ENCODE data around the gene MRPL43. TPM values are rescaled to one million over a fixed set of nuclear protein-coding genes. Genes with fewer than 3 reads are reported as not detected.
A peak's percentile ranks its signal among the peaks of the same experiment; 100 is the strongest.
"Not testable (repeated sequence)": the region's sequence is repeated elsewhere in the genome, so short reads cannot be mapped to it uniquely, and the experiment has no call there.

The MRPL43 gene
- total RNA-seq (2014; rRNA removed; shearing (Covaris generic)): 92.5 and 118 TPM in 2 replicates

DNA sequence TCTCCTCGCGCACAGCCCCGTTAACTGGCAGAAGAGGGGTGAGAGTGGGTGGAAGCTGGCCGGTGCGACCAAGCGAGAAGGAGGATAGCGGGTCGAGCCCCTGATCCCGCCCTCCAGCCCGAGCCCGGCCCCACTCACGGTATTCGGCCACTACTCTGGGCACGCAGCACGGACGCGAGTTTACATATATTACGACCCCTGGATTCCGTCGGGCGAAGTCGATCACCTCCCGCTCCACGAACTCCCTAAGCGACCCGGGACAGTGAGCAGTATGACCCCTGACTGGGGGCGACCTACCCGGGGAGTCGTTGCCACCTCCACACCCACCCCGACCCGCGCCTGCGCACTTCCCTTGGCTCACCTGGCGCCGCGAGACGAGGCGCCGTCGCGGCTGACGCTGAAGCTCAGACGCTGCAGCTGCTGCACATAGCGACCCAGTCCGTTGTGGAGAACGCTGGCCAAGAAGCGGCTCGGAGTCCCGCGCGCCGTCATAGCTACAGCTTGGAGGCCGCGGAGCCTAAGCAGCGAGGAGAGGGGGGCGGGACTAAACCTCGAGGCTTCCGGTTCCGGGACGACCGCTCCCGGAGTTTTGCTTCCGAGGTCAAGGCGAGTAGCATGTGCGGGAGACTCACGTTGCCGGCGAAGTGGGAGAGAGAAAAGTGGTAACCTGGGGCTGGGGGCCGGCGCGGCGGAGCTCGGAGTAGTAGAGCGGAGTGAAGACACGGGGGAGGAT lies at the start of gene MRPL43, which contains the start of gene TWNK:
Gene MRPL43, minus strand, starts transcription at position 546 of the 733 bp plus-strand sequence. Its CDS starts 54 bp downstream, at position 492.
Gene TWNK, plus strand, starts transcription at position 592 of the 733 bp plus-strand sequence. CDS start 668 bp downstream, outside the sequence.
- peak; percentile 69 for DNase-seq (ENCODE audit: low spot score)

DNA sequence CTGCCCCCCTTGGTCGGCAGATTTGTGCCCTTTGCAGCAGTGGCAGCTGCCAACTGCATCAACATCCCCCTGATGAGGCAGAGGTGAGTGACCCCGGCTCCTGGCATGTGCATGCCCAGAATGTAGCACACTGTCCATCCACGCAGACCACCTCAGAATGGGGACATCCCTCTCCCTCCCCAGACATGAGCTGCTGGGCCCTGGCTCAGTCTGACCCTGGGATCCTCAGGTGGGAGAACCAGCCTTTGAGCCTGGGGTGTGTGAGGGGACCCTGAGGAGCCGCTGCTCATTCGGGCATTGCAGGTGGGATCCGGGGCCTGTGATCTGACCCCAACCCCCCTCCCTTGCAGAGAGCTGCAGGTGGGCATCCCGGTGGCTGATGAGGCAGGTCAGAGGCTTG lies 49.4 kb upstream of the MRPL43 start:
- no peak for DNase-seq (ENCODE audit: low spot score)

DNA sequence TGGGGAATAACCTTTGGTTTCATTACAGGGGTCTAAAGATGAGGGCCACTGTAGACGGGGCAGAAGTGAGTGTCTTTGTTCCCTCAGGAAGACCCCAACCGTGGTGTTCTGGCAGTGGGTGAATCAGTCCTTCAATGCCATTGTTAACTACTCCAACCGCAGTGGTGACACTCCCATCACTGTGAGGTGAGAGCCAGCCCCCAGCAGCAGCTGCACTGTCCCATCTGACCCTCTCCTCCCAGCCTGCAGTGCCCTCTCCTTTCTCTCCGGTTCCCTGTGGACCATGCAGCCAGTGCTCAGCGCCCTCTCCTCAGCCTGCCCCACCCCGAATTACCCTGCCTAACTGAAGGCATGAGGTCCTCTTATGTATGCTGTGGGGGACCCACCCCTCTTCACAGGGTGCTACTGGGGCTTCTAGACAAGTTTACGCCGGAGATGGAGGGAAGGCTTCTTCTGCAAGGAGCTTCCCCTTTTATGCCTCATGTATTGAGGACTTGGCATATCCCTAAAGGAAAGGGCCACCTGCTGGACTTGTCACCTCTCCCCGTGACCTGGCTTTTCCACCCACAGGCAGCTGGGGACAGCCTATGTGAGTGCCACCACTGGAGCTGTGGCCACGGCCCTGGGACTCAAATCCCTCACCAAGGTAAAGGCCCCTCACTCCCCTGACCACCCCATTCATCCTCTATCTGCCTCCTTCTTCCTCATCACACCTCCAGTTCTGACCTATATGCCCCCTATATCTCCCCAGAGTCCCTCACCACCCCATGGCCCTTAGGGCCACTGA lies 48.8 kb upstream of the MRPL43 start:
- DNase-seq (ENCODE audit: low spot score): no peak

DNA sequence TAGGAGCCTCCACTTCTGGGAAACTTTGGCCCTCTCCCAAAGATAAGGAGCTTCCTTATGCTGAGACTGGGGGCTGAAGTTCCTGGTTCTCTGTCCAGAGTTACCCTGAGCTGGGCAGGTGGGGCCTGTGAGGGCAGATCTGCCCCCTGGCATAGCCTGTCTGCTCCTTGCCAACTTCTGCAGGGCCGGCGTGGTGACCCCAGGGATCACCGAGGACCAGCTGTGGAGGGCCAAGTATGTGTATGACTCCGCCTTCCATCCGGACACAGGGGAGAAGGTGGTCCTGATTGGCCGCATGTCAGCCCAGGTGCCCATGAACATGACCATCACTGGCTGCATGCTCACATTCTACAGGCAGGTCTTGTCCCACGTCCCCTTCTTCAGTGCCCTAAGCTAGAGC lies 48.0 kb upstream of the MRPL43 start:
- DNase-seq (ENCODE audit: low spot score): no peak

DNA sequence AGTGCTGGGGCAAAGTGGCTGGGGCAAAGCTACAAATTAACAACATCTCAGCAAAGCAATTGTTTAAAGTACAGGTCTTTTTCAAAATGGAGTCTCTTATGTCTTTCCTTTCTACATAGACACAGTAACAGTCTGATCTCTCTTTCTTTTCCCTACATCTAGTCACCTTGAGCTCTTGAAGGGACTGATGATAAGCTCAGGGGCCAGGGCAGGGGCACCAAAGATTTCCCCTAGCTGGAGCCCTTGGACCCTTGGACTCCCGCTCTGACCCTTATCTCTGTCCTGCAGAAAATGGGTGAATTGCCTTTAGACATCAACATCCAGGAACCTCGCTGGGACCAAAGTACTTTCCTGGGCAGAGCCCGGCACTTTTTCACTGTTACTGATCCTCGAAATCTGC lies 47.1 kb upstream of the MRPL43 start:
- not testable (repeated sequence) for DNase-seq (ENCODE audit: low spot score)

DNA sequence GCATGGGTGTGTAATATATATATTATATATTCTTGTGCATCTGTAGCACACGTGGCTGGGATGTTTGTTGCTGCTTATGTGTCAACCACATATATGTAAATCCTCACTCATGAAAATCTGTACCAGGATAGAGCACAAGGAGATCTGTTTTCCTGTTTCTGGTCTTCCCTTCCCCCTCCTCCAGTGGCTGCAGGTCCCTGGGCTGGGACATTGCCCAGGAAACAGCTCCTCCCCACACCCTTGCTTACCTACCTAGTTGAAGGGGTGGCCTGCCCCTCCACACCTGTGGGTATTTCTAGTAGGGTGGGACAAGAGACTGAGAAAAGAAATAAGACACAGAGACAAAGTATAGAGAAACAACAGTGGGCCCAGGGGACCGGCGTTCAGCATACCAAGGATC lies 46.0 kb upstream of the MRPL43 start:
- no peak for DNase-seq (ENCODE audit: low spot score)

DNA sequence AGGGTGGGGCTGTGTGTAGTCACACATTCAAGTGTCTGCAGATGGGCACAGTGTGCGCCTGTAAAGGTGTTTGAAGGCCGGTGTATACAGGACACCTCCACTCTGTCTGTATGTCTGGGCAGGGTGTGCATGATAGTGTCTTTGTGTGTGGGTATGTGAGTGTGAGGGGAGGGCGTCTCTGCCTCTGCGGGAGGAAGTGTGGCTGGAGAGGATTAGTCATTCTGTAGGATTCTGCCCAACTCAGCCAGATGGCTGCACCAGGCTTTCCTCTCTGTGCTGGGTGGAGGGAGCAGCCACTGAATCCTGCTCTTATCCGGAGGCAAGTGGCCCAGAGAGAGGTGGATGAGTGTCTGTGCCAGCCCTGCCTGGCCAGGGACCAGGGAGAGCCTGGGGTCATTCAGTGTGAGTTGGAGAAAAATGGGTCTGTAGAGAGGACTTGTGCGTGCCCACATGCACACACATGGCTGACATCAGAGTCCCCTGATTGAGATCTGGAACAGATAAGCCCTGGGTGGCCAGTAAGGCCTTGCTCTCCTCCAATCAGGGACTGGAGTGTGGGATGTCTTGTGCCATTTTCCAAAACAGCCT lies 45.4 kb upstream of the MRPL43 start:
- peak; percentile 95 for DNase-seq (ENCODE audit: low spot score)

DNA sequence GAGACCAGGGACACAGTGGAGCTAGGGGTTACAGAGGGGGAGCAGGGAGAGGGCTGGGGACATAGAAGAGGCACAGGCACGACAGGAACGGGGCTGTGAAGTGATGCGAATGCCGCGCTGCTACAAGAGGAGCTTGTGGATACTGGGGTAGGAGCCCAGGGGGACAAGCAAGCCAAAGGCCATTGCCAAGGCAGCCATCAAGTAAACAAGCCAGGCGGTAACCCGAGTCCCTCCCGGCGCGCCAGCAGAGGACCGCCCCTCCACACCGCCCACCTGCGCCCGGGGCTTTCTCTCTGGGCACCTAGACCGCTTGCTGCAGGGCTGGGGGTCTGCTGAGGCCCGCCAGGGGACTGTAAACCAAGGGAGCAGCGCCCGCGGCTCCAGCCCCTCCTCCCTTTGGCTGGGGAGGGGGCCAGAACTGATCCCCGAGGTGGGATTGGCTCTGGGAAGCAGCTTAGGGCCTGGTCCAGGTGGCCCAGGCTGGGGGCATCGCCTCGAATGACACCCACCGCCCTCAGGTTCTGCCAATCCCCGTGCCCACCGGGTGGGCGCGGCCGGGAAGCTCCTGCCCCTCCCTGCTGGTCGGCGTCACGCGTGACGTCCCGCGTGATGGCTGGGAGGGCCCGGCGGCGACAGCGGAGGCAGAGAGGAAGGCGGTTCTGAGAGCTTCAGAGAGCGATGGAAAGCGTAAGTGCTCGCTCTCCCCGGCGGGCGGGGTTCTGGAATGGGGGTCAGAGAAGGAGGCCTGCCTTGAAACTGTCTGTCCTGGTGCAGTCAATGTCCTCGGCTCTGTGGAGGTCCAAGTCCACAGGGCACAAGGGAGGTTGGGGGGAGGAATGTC lies 44.7 kb upstream of the MRPL43 start:
- peak; percentile 65 for DNase-seq (ENCODE audit: low spot score)

DNA sequence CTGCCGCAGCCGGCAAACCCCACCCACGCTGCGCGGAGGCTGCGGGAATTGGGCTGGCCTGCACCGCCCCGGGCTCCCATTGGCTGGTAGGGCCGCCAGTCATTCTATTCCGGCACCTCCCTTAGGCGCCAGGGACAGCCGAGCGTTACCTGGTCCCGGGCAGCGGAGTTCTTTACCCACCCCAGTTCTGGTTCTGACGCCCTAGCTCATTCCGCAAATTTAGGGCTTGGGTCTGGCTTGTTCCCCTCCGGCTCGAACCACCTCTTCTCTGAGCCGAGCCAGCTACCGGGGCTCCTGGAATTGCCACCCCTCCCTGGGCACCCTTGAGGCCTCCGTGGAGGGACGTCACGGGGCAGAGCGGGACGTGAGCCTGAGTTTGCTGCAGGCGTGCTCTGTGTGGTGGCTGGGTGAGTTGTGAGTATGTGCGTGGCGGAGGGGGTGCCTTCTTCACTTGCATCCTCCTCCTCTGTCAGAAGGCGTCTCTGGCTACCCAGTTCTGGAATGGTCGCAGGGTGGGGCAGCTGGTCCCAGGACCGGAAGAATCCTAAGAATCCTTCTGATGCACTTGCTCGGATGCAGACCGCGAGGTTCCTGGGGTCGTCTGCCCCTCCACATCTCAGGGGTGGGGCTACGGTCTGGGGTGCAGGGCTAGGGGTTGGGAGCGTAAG lies 44.0 kb upstream of the MRPL43 start, which contains the start of the genes PDZD7 and SFXN3:
Gene PDZD7, minus strand, starts transcription at position 2 of the 668 bp plus-strand sequence. CDS start 910 bp downstream, outside the sequence.
Gene SFXN3, plus strand, starts transcription at position 107 of the 668 bp plus-strand sequence. CDS start 3,461 bp downstream, outside the sequence.
- DNase-seq (ENCODE audit: low spot score): peak; percentile 88

DNA sequence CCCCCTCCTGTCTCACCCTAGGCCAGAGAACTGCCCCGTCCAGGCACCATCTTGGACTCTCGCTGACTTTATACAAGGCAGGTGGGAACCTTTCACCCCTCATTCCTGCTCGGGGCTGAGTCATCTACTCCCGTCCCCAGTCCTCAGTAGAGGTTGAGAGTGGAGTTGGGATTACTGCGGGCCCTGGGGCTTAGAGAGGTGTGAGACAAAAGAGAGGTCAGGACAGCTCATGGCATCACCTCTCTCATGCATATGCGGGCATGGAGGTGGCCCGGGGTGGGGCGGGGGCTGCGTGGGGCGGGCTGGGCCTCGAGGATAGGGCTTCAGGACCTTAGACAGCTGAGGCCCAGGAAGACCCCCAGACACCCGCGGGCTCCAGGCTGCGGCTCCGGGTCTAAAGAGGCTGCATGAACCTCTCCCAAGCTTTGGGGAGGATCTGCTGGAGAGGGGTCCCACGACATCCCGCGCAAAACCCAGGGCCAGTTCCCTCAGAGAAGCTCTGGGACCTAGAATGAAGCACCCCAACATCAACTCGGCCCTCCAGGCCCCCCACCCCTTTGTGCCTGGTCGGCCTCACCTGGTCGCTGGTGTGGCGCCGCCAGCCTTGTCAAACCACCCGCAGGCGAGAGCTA lies 43.3 kb upstream of the MRPL43 start:
- no peak for DNase-seq (ENCODE audit: low spot score)

DNA sequence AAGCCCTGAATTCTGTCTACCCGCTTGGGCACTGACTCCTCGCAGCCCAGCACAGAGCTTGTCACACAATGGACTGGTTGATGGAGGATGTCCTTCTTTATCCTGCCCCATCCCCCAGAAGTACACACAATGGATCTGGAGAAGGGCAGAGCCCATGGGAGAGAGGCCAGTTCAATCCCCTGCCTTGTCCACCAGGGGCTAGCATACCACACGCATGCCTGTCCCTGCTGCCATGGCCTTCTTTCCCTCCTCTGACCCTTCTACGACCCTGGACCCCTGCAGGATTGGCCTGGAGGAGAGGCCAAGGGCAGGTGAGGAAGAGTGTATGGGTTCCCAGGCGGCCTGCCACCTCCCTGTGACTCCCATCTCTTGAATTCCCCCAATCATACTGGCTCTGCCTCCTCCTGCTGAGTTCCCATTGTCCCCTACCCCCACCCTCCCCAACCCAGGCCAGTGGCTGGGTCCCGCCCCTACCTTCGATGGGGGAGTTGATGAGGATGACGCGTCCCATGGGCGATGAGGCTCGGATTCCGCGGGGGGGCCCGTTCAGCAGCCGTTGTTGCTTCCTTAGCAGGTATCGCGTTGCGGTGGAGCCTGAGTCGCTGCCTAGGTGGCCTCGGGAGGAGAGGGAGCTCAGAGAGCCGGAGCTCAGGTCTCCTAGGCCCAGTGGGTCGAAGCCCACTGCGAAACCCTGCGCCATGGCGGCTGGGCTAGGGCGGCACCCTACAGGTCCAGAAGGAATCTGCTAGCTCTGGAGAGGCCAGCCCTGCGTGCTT lies 42.4 kb upstream of the MRPL43 start:
- DNase-seq (ENCODE audit: low spot score): no peak

DNA sequence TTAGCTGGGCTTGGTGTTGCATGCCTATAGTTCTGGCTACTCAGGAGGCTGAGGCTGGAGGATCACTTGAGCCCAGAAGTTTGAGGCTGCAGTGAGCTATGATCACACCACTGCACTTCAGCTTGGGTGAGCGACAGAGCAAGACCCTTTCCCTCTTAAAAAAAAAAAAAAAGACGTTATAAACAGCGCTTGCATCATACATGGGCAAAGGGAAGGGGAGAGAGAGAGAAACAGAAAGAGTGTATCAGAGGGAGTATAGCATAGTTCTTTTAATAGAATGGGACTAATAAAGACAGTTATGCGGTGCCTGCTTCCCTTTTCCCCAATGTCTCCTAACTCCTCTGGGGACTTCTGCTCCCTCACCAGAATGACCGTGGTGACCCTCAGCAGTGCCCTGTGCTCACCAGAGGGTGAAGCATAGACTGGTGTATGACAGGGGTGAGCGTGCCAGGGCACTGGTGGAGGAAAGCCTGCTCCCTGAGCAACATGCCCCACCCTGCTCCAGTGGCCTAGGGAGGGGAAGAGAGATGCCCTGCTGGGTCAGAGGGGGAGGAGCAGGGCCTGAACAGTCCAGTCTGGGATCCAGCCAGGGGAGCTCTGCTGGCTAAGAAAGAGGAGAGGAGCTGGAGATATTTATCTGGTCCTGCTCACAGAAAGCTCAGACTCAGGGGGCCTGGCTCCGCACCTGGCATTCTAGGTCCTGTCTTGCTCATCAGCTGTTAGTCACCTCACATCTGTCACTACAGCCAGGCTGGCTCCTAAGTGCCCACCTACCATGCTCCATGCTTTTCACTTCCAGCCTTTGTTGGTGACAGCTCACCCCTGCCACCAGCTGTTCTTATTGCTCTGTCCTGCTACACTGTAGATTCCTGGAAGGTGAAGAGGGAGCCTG lies 41.4 kb upstream of the MRPL43 start:
- DNase-seq (ENCODE audit: low spot score): peak; percentile 45

DNA sequence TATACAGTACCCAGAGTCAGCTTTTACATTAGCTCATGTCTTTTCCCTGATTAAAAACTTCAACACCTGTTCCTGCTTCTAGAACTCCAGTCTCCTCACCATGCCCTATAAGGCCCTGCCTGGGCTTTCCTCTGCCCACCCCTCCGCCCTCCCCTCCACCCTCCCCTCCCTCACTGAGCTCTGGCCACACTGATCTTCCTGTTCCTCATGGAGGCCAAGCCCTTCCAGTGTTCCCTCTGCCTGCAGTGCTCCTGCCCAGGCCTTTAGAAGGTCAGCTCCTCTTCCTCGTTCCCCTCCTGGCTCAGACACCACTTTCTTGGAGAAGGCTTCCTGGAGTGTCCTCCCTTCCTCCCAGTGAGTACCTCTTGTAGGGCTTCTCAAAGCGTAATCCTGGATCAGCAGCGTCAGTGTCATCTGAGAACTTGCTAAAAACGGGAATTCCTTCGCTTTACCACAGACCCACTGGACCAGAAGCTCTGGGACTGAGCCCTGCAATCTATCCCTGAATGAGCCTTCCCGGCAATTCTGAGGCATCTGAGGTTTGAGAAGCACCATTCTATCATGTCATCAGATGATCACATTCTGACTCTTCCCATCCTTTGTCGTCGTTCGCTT lies 39.9 kb upstream of the MRPL43 start:
- no peak for DNase-seq (ENCODE audit: low spot score)

DNA sequence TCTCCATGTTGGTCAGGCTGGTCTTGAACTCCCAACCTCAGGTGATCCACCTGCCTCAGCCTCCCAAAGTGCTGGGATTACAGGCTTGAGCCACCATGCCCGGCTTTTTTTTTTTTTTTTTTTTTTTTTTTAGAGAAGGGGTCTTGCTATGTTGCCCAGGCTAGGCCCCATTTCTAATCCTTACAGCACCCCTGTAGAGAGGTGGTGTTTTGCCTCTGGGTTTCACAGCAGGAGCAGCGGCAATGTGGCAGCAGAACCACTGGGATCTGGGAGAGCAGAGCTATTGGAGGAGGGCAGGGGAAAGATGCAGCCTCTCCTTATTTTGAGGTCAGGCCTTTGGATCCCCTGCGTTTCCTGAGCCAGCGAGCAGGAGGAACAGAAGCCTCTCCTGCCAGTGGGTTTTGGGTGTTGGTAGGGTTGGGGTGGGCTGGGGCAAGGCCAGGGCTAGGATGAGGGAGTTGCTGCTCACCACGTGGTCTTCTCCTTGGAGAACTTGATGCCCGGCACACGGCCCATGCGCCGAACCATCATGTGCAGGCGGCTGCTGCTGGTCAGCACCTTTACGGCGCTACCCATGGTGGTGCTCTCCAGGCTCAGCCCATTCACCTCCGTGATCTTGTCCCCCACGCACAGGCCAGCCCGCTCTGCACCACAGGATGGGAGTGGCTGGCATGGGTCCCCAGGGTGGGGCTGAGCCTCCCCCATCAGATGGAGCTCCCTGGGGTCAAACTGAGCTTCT lies 35.8 kb upstream of the MRPL43 start:
- no peak for DNase-seq (ENCODE audit: low spot score)

DNA sequence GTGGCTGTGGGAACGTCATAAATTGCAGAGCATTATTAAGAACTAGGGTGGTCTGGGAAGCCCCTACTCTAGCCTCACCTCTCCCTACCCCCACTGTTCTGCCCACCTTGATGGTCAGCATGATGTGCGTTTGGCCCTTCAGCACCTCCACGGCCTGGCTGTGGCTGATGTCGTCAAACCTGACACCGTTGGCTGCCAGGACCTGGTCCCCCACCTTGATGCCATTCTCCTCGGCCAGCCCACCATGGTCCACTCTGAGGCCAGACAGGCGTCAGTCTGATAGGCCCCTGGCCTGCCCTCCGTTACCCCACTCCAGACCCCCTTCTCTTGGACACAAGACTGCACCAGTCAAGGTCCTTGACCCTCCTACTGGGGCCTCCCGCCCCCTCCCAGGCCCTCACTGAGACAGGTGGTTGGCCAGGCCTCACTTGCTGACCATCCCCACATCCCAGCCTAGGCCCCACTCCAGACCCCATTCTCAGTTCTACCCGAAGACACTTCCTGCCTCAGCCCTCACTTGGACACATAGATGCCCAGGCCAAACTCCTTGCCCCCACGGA lies 34.5 kb upstream of the MRPL43 start:
- DNase-seq (ENCODE audit: low spot score): no peak

DNA sequence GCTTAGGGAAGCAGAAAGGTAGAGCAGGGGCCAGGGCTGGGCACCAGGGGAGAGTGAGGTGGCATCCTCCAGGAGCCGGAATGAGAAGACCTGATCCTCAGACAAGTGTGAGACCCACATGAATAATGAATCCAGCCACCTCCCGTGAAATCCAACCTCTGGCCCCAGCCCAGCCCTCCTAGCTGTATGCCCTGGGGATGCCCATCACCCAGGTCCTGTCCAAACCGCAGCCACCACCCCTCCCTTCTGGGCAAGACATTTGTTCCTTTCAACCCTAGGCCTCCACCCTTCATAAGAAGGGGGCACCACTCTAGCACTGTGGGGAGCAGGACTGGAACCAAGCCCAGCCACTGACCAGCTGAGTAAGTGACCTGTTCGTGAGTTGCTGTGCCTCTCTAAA lies 33.9 kb upstream of the MRPL43 start:
- no peak for DNase-seq (ENCODE audit: low spot score)

All from A172 (cell line).